H9 (cell line): ENCODE data around the gene ADO. TPM values are rescaled to one million over a fixed set of nuclear protein-coding genes. Genes with fewer than 3 reads are reported as not detected.

ENCODE experiments used
- DNase-seq: peaks from one replicate; pipeline ENCODE4 v3.0.0-alpha.2; 2017
- H2AFZ ChIP-seq: one replicate; pipeline ENCODE4 v1.6.1; 2013; ENCODE audit warnings: mild to moderate bottlenecking, low read length, control low read depth, moderate library complexity
- H2AK5ac ChIP-seq: 2 replicates; pipeline ENCODE4 v1.6.1; 2013; ENCODE audit warnings: low read length, control low read depth, mixed read lengths; ENCODE audit not compliant: insufficient read length
- H2BK120ac ChIP-seq: one replicate; pipeline ENCODE4 v1.6.1; 2013; ENCODE audit warnings: low read depth, mild to moderate bottlenecking, low read length, control low read depth, inconsistent platforms; ENCODE audit not compliant: poor library complexity, severe bottlenecking
- H2BK12ac ChIP-seq: 2 replicates; pipeline ENCODE4 v1.6.1; 2013; ENCODE audit warnings: low read length, control low read depth, mixed read lengths, low read depth; ENCODE audit not compliant: insufficient read length
- H2BK15ac ChIP-seq: 2 replicates; pipeline ENCODE4 v1.6.1; 2013; ENCODE audit warnings: low read depth, low read length, control low read depth
- H2BK20ac ChIP-seq: one replicate; pipeline ENCODE4 v1.6.1; 2013; ENCODE audit warnings: low read depth, mild to moderate bottlenecking, low read length, control low read depth, inconsistent platforms; ENCODE audit not compliant: poor library complexity, severe bottlenecking
- H2BK5ac ChIP-seq: 2 replicates; pipeline ENCODE4 v1.6.1; 2013; ENCODE audit warnings: low read length, control low read depth, mixed read lengths; ENCODE audit not compliant: insufficient read length
- H3K14ac ChIP-seq: 2 replicates; pipeline ENCODE4 v1.6.1; 2013; ENCODE audit warnings: low read length, control low read depth; ENCODE audit not compliant: insufficient read depth
- H3K18ac ChIP-seq: 2 replicates; pipeline ENCODE4 v1.6.1; 2013; ENCODE audit warnings: low read depth, mild to moderate bottlenecking, mixed read lengths, low read length, control low read depth; ENCODE audit not compliant: insufficient read length
- H3K23ac ChIP-seq: 2 replicates; pipeline ENCODE4 v1.6.1; 2013; ENCODE audit warnings: low read length, control low read depth, mixed read lengths, low read depth; ENCODE audit not compliant: insufficient read length
- H3K23me2 ChIP-seq: 2 replicates; pipeline ENCODE4 v1.6.1; 2013; ENCODE audit warnings: low read depth, mild to moderate bottlenecking, mixed read lengths, low read length, control low read depth; ENCODE audit not compliant: insufficient read length, poor library complexity, severe bottlenecking
- H3K27ac ChIP-seq: 2 replicates; pipeline ENCODE4 v1.5.1; 2013; ENCODE audit warnings: low read length, control low read depth, mixed read lengths, low read depth; ENCODE audit not compliant: insufficient read length
- H3K27me3 ChIP-seq: 2 replicates; pipeline ENCODE4 v1.6.1; 2013; ENCODE audit warnings: low read length, control low read depth, inconsistent platforms; ENCODE audit not compliant: insufficient read depth
- H3K4ac ChIP-seq: 2 replicates; pipeline ENCODE4 v1.6.1; 2013; ENCODE audit warnings: low read depth, mild to moderate bottlenecking, control low read depth, inconsistent platforms, low read length, moderate library complexity
- H3K4me1 ChIP-seq: 2 replicates; pipeline ENCODE4 v1.6.1; 2013; ENCODE audit warnings: low read length, control low read depth, inconsistent platforms; ENCODE audit not compliant: insufficient read depth
- H3K4me2 ChIP-seq: 2 replicates; pipeline ENCODE4 v1.6.1; 2013; ENCODE audit warnings: low read length, control low read depth, mixed read lengths; ENCODE audit not compliant: insufficient read length, insufficient read depth
- H3K56ac ChIP-seq: 2 replicates; pipeline ENCODE4 v1.6.1; 2013; ENCODE audit warnings: low read depth, mild to moderate bottlenecking, mixed read lengths, low read length, control low read depth; ENCODE audit not compliant: insufficient read length
- H3K79me1 ChIP-seq: 2 replicates; pipeline ENCODE4 v1.6.1; 2013; ENCODE audit warnings: low read depth, mild to moderate bottlenecking, moderate library complexity, low read length, control low read depth, inconsistent platforms; ENCODE audit not compliant: insufficient read depth, poor library complexity, severe bottlenecking
- H3K79me2 ChIP-seq: 2 replicates; pipeline ENCODE4 v1.6.1; 2013; ENCODE audit warnings: low read length, control low read depth, inconsistent platforms; ENCODE audit not compliant: insufficient read depth
- H3K9ac ChIP-seq: 2 replicates; pipeline ENCODE4 v1.6.1; 2013; ENCODE audit warnings: low read length, control low read depth, mixed read lengths; ENCODE audit not compliant: insufficient read length; ENCODE audit errors: extremely low read depth
- H3K9me3 ChIP-seq: one replicate; pipeline ENCODE4 v1.6.1; 2013; ENCODE audit warnings: low read depth, low read length, inconsistent platforms; ENCODE audit not compliant: control insufficient read depth
- H3T11ph ChIP-seq: one replicate; pipeline ENCODE4 v1.6.1; 2013; ENCODE audit warnings: mild to moderate bottlenecking, low read length, control low read depth, inconsistent platforms
- H4K20me1 ChIP-seq: one replicate; pipeline ENCODE4 v1.6.1; 2013; ENCODE audit not compliant: control insufficient read depth, insufficient read length, insufficient read depth
- H4K5ac ChIP-seq: 2 replicates; pipeline ENCODE4 v1.6.1; 2013; ENCODE audit warnings: low read depth, mild to moderate bottlenecking, mixed read lengths, low read length, control low read depth; ENCODE audit not compliant: insufficient read length
- H4K8ac ChIP-seq: replicated peaks from 2 replicates; pipeline ENCODE4 v1.6.1; 2013; ENCODE audit warnings: low read length, control low read depth, mixed read lengths, low read depth; ENCODE audit not compliant: insufficient read length
- H4K91ac ChIP-seq: 2 replicates; pipeline ENCODE4 v1.6.1; 2013; ENCODE audit warnings: low read depth, mild to moderate bottlenecking, moderate library complexity, mixed read lengths, low read length, control low read depth; ENCODE audit not compliant: insufficient read length
- H3K27ac Mint-ChIP-seq, 3 experiments: 2 replicates in 2 of 3; 3 replicates in 1 of 3; pipeline ENCODE4 v1.8.0; 2020 to 2021; ENCODE audit warnings: mixed read lengths in 3 of 3, mild to moderate bottlenecking in 1 of 3, moderate library complexity in 1 of 3
- H3K27me3 Mint-ChIP-seq: 2 replicates; pipeline ENCODE4 v1.8.0; 2021; ENCODE audit warnings: low read depth, mild to moderate bottlenecking, moderate library complexity, mixed read lengths
- H3K36me3 Mint-ChIP-seq, 3 experiments: 2 replicates in 2 of 3; 3 replicates in 1 of 3; pipeline ENCODE4 v1.8.0; 2020 to 2021; ENCODE audit warnings: low read depth in 3 of 3, mixed read lengths in 3 of 3; ENCODE audit not compliant: insufficient read depth in 1 of 3
- H3K4me1 Mint-ChIP-seq, 2 experiments: 2 replicates each; pipeline ENCODE4 v1.8.0; 2020; ENCODE audit warnings: mixed read lengths in 2 of 2
- H3K4me3 Mint-ChIP-seq, 2 experiments: 2 replicates in 1 of 2; 3 replicates in 1 of 2; pipeline ENCODE4 v1.8.0; 2020 to 2021; ENCODE audit warnings: mild to moderate bottlenecking in 2 of 2, mixed read lengths in 2 of 2, moderate library complexity in 1 of 2
- H3K9me3 Mint-ChIP-seq, 2 experiments: 2 replicates in 1 of 2; 3 replicates in 1 of 2; pipeline ENCODE4 v1.8.0; 2020; ENCODE audit warnings: mild to moderate bottlenecking in 2 of 2, mixed read lengths in 2 of 2, moderate library complexity in 1 of 2
- CTCF ChIP-seq: fragments of 200-600 bp; sonication (generic); conservative IDR thresholded peaks from 3 replicates; pipeline ENCODE4 v1.8.0; 2021; ENCODE audit warnings: antibody characterized with exemption, mild to moderate bottlenecking
- WGBS: extraction: QIAGEN DNeasy Blood & Tissue Kit; methylation state at CpG from one replicate; pipeline ENCODE4 v1.1.7; 2013; ENCODE audit warnings: missing lambda C conversion rate, low lambda C conversion rate, mixed read lengths; ENCODE audit not compliant: insufficient read length; ENCODE audit errors: extremely low coverage; 5-methylcytosine and 5-hydroxymethylcytosine counted together
- total RNA-seq: library from RNA; stranded (reverse); gene quantifications from 2 replicates; pipeline ENCODE4 v1.2.1, GENCODE V29; 2021

ADO gene
- total RNA-seq, 1 experiment from 2014 or later: 31.6 TPM

GRCh38 chr10:62829622-62830021 lies 25.1 kb downstream of the ADO start:
- no peak overlapping the region for H2BK20ac ChIP-seq
- no peak overlapping the region for H2BK5ac ChIP-seq
- no peak for DNase-seq
- no CpG with 5 or more reads among the region's 2 CpGs for WGBS
- H2AFZ ChIP-seq: no peak overlapping the region
- H3K9me3 ChIP-seq: no peaks in the 10 kb centered on the region
- no peaks in the 10 kb centered on the region for H3K4me1 ChIP-seq
- no peak overlapping the region for H4K5ac ChIP-seq
- H3K23me2 ChIP-seq: no peaks in the 10 kb centered on the region
- no peak overlapping the region for H3T11ph ChIP-seq
- no peak overlapping the region for H3K27ac ChIP-seq
- H3K14ac ChIP-seq: no peak overlapping the region
- no peaks in the 10 kb centered on the region for H4K20me1 ChIP-seq
- H3K36me3 Mint-ChIP-seq: no peaks in the 10 kb centered on the region
- no peak overlapping the region for H3K27ac Mint-ChIP-seq
- H2BK12ac ChIP-seq: no peak overlapping the region
- no peak overlapping the region for H2AK5ac ChIP-seq
- H3K18ac ChIP-seq: no peak overlapping the region
- no peak overlapping the region for H2BK15ac ChIP-seq
- no peak for TF ChIP-seq CTCF
- no peak overlapping the region for H4K91ac ChIP-seq
- H3K79me1 ChIP-seq: no peaks in the 10 kb centered on the region
- H3K4me2 ChIP-seq: no peak overlapping the region
- no peak overlapping the region for H3K23ac ChIP-seq
- H3K56ac ChIP-seq: no peak overlapping the region
- H2BK120ac ChIP-seq: no peak overlapping the region
- peaks cover 0 to 6% of the 10 kb centered on the region in 2 experiments; a peak in 1 of 5 replicates for H3K9me3 Mint-ChIP-seq
- peaks cover 3 to 4% of the 10 kb centered on the region in 2 experiments for H3K4me1 Mint-ChIP-seq
- no peak overlapping the region for H3K9ac ChIP-seq
- no peak overlapping the region for H3K4ac ChIP-seq
- H3K79me2 ChIP-seq: no peaks in the 10 kb centered on the region
- no peaks in the 10 kb centered on the region for H3K27me3 ChIP-seq
- H3K4me3 Mint-ChIP-seq: no peak overlapping the region
- no peaks in the 10 kb centered on the region for H3K27me3 Mint-ChIP-seq
- no peak overlapping the region for H4K8ac ChIP-seq
